ENCODE measurements around the gene ANO7.

The ANO7 gene

DNA sequence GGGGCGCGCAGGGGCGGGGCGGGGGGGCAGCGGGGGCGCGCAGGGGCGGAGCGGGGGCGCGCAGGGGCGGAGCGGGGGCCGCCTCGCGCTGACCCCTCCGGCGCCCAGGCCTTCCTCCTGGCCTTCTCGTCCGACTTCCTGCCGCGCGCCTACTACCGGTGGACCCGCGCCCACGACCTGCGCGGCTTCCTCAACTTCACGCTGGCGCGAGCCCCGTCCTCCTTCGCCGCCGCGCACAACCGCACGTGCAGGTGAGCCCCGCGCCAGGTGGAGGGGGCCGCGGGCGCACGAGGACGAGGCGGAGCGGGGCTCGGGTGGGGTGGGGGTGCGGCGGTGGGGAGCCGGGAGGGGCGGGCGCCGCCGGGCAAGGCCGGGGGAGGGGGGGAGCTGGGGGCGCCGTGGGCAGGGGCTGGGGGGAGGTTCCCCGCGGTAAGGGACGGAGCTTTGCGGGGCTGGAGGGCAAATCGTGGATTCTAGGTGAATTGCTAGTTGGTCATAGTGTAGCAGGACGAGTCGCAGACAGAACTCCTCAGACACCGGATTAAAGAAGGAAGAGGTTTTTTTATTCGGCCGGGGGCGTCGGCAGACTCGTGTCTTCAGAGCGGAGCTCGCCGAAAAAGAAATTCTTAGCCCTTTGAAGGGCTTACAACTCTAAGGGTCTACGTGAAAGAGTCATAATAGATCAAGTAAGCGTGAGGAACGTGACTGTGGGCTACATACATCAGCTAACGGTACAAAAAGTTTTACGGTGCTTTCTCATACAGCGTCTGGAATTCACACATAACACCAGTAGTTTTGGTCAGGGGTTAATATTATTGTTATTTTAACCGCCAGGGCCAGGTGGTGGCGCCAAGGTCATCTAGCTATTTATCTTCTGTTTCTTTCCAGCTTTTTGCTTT, 29.9 kb downstream of the ANO7 start:
- TF ChIP-seq ZFX (IDR thresholded peaks at IDR 0.05) = no peak
- TF ChIP-seq, protein P1, sequence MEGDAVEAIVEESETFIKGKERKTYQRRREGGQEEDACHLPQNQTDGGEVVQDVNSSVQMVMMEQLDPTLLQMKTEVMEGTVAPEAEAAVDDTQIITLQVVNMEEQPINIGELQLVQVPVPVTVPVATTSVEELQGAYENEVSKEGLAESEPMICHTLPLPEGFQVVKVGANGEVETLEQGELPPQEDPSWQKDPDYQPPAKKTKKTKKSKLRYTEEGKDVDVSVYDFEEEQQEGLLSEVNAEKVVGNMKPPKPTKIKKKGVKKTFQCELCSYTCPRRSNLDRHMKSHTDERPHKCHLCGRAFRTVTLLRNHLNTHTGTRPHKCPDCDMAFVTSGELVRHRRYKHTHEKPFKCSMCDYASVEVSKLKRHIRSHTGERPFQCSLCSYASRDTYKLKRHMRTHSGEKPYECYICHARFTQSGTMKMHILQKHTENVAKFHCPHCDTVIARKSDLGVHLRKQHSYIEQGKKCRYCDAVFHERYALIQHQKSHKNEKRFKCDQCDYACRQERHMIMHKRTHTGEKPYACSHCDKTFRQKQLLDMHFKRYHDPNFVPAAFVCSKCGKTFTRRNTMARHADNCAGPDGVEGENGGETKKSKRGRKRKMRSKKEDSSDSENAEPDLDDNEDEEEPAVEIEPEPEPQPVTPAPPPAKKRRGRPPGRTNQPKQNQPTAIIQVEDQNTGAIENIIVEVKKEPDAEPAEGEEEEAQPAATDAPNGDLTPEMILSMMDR (conservative IDR thresholded peaks at IDR 0.05) = peak; percentile 51
- peak overlapping the region; percentile 56 for H3K27ac ChIP-seq

DNA sequence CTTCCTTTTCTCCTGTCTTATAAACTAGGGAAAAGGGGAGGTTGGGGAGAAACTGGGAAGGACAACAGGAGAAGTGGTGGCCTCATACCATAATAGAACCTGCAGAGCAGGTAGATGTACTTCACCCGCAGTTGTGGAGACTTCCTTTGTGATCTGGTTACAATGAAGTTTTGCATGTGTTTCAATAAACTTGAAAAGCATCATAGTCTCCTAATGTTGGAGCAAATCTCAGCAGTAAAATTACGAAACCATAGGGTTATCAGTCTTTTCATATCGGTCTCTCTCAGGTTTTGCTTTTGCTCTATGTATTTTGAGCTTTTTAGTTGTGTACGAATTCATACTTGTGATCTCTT, 30.5 kb downstream of the ANO7 start:
- no peak for TF ChIP-seq ZFX (IDR thresholded peaks at IDR 0.05)
- TF ChIP-seq, protein P1 (conservative IDR thresholded peaks at IDR 0.05) = no peak; the same call in 1 of the 2 replicates
- H3K27ac ChIP-seq = no peak overlapping the region; the same call in 1 of the 2 replicates

DNA sequence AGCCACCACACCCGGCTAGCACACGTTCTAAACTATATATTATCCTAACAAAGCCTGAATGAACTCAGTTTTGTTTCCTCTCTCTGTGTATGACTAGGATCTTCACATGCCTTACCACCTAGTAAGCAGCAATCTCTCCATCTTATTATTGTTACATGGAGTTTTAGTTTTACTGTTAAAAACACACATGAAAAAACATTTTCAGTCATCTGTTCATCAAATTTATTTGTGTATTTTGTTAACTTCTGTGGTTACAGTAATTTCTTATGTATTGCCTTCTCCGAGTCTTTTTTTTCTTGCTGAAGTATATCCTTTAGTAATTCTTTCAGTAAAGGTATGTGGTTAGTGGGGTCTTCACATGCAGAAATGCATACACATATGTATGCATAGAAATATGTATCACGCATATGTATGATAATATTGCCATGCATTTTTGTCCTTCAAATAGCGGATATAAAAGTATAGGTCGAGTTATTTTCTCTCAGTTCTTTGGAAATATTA, 31.4 kb downstream of the ANO7 start:
- H3K27ac ChIP-seq = no peak overlapping the region
- TF ChIP-seq, protein P1 (conservative IDR thresholded peaks at IDR 0.05) = no peak

DNA sequence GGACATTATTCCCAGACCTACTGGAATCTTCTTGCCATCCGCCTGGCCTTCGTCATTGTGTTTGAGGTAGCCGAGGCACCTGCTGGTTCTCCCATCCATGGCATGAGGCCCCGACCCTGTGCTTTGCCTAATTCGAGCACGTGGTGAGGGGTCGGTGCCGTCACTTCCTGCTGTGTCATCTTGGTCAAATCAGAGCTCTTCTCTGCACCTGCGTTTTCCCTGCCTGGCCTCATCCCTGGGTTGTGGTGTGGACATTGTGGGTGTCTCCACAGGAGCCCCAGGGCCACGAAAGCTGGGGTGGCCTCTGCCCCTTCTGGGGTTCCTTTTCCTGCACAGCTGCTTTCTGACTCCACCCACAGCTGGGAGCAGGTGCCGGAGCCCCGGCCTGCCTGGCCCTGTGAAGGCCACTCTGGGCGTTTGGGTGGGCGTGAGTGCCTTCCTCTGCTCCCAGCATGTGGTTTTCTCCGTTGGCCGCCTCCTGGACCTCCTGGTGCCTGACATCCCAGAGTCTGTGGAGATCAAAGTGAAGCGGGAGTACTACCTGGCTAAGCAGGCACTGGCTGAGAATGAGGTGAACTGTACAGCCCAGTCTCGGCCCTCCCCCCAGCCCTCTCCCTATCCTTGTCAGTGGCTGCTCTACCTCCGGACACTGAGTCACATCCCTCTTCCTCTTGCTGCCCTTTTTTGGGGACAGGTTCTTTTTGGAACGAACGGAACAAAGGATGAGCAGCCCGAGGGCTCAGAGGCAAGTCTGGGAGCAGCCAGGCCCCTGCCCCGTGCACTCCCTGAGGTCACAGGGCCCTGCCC, 34.9 kb downstream of the ANO7 start:
- no peak overlapping the region for H3K27ac ChIP-seq
- TF ChIP-seq ZFX (IDR thresholded peaks at IDR 0.05) = no peak
- TF ChIP-seq, protein P1 (conservative IDR thresholded peaks at IDR 0.05) = no peak

DNA sequence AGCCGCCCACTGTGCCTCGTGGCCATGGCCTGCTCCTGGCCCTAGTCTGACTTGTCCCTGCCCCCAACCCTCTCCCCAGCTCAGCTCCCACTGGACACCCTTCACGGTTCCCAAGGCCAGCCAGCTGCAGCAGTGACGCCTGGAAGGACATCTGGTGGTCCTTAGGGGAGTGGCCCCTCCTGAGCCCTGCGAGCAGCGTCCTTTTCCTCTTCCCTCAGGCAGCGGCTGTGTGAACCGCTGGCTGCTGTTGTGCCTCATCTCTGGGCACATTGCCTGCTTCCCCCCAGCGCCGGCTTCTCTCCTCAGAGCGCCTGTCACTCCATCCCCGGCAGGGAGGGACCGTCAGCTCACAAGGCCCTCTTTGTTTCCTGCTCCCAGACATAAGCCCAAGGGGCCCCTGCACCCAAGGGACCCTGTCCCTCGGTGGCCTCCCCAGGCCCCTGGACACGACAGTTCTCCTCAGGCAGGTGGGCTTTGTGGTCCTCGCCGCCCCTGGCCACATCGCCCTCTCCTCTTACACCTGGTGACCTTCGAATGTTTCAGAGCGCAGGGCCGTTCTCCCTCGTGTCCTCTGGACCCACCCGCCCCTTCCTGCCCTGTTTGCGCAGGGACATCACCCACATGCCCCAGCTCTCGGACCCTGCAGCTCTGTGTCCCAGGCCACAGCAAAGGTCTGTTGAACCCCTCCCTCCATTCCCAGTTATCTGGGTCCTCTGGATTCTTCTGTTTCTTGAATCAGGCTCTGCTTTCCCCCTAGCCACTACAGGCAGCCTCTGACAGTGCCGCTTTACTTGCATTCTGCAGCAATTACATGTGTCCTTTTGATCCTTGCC, 35.8 kb downstream of the ANO7 start:
- no peak overlapping the region for H3K27ac ChIP-seq
- TF ChIP-seq, protein P1 (conservative IDR thresholded peaks at IDR 0.05) = no peak
- no peak for TF ChIP-seq ZFX (IDR thresholded peaks at IDR 0.05)

DNA sequence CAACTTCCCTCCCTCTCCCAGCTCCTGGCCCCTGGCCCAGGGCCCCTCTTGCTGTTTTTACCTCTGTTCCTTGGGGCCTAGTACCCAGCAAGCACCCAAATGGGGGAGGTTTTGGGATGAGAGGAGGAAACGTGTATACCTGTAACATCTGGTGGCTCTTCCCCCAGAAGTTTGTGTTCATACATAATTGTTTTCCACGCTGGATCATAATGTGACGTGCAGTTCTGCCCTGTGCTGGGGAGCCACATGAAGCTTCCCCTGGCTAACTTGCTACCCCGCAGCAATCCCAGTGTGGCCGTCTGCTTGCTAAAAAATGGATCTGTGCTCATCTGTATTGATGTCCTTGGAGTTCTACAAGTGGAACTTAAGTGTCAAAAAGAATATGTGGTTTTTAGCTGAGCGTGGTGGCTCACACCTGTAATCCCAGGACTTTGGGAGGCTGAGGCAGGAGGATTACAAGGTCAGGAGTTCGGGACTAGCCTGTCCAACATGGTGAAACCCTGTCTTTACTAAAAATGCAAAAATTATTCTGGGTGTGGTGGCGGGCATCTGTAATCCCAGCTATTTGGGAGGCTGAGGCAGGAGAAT, 36.5 kb downstream of the ANO7 start:
- TF ChIP-seq, protein P1 (conservative IDR thresholded peaks at IDR 0.05) = no peak
- TF ChIP-seq ZFX (IDR thresholded peaks at IDR 0.05) = no peak
- no peak overlapping the region for H3K27ac ChIP-seq

Data from C4-2B (cell line).